ENCODE results near the gene CHCHD6.

CHCHD6 gene

GRCh38 chr3:126704494-126705214, 614 bp downstream of the CHCHD6 start:
- DNase-seq (ENCODE audit: low read depth) = no peak
- TF ChIP-seq CTCF (conservative IDR thresholded peaks at IDR 0.05; ENCODE audit: control insufficient read depth, insufficient read depth, low read depth, low read length) = no peak
- peak overlapping the region; percentile 75 for H3K4me3 ChIP-seq (ENCODE audit: control insufficient read depth, low read depth, low read length)

DNA sequence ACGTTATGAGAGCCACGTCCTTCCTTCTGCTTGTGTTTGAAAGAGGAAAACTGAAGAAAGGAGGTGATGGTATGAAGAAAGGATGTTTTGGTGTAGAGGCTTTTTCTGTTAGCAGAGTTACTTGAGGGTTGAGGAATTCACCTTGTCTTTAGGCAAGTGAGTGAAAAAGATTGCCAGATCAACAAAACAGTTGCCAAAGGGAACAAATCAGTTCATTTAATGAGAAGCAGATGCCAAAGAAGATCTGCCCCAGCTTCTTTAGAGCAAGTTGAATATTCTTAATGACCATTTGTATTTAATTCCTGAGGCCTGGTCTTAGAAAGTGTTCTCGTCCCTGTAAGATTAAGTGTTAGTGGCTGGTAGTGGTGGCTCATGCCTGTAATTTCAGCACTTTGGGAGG, 2.6 kb downstream of the CHCHD6 start:
- TF ChIP-seq CTCF (conservative IDR thresholded peaks at IDR 0.05; ENCODE audit: control insufficient read depth, insufficient read depth, low read depth, low read length) = no peak
- peak; percentile 44 for DNase-seq (ENCODE audit: low read depth)
- no peak overlapping the region for H3K4me3 ChIP-seq (ENCODE audit: control insufficient read depth, low read depth, low read length)

GRCh38 chr3:126711121-126711760, 7.2 kb downstream of the CHCHD6 start:
- no peak overlapping the region for H3K4me3 ChIP-seq (ENCODE audit: control insufficient read depth, low read depth, low read length)
- DNase-seq (ENCODE audit: low read depth) = peak; percentile 61
- no peak for TF ChIP-seq CTCF (conservative IDR thresholded peaks at IDR 0.05; ENCODE audit: control insufficient read depth, insufficient read depth, low read depth, low read length)

- DNase-seq (ENCODE audit: low read depth) = no peak
- TF ChIP-seq CTCF (conservative IDR thresholded peaks at IDR 0.05; ENCODE audit: control insufficient read depth, insufficient read depth, low read depth, low read length) = no peak
- no peak overlapping the region for H3K4me3 ChIP-seq (ENCODE audit: control insufficient read depth, low read depth, low read length)
Observed at GRCh38 chr3:126713199-126713598, 9.2 kb downstream of the CHCHD6 start.

DNA sequence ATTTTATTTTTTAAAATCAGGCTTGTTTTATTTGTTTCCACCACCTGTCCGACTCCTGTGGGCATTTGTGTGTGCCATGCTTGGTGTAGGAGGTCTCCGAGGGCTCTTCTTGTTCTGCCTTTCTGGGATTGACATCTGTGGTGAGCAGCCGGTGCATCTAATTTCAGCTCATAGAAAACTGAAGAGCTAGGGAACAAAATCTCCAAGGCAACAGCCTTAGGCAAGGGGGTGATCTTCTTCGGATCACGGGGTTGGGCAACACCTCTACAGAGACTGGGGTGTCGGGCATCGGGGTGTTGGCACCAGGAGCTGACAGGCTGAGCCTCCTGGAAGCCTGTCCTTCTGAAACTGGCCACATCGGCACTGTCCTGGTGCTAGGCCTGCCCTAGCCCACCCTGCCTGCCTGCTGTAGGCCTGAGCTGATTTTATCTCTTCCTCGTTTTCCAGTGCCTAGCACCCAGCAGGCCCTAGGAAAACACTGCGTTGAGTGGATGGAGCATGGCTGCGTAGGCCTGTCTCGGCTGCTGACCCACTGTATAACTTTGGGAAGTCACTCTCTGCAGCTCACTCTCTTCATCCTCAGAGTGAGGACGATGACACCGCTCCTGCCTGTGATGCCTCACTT, 10.3 kb downstream of the CHCHD6 start:
- TF ChIP-seq CTCF (conservative IDR thresholded peaks at IDR 0.05; ENCODE audit: control insufficient read depth, insufficient read depth, low read depth, low read length) = no peak
- no peak for DNase-seq (ENCODE audit: low read depth)
- no peak overlapping the region for H3K4me3 ChIP-seq (ENCODE audit: control insufficient read depth, low read depth, low read length)

GRCh38 chr3:126714921-126715320, 10.9 kb downstream of the CHCHD6 start:
- no peak for TF ChIP-seq CTCF (conservative IDR thresholded peaks at IDR 0.05; ENCODE audit: control insufficient read depth, insufficient read depth, low read depth, low read length)
- H3K4me3 ChIP-seq (ENCODE audit: control insufficient read depth, low read depth, low read length) = no peak overlapping the region
- no peak for DNase-seq (ENCODE audit: low read depth)
